GM21529 (cell line): ENCODE data around the gene IRGQ.
A peak's percentile ranks its signal among the peaks of the same experiment; 100 is the strongest.
"Not testable (repeated sequence)": the region's sequence is repeated elsewhere in the genome, so short reads cannot be mapped to it uniquely, and the experiment has no call there.

Experiments
- ATAC-seq: cut with Tn5 transposase; IDR thresholded peaks from one replicate; pipeline ENCODE4 v1.9.1; 2021; ENCODE audit not compliant: unreplicated experiment

IRGQ gene, protein sequence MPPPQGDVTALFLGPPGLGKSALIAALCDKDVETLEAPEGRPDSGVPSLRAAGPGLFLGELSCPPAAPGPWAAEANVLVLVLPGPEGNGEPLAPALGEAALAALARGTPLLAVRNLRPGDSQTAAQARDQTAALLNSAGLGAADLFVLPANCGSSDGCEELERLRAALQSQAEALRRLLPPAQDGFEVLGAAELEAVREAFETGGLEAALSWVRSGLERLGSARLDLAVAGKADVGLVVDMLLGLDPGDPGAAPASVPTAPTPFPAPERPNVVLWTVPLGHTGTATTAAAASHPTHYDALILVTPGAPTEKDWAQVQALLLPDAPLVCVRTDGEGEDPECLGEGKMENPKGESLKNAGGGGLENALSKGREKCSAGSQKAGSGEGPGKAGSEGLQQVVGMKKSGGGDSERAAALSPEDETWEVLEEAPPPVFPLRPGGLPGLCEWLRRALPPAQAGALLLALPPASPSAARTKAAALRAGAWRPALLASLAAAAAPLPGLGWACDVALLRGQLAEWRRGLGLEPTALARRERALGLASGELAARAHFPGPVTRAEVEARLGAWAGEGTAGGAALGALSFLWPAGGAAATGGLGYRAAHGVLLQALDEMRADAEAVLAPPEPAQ

DNA sequence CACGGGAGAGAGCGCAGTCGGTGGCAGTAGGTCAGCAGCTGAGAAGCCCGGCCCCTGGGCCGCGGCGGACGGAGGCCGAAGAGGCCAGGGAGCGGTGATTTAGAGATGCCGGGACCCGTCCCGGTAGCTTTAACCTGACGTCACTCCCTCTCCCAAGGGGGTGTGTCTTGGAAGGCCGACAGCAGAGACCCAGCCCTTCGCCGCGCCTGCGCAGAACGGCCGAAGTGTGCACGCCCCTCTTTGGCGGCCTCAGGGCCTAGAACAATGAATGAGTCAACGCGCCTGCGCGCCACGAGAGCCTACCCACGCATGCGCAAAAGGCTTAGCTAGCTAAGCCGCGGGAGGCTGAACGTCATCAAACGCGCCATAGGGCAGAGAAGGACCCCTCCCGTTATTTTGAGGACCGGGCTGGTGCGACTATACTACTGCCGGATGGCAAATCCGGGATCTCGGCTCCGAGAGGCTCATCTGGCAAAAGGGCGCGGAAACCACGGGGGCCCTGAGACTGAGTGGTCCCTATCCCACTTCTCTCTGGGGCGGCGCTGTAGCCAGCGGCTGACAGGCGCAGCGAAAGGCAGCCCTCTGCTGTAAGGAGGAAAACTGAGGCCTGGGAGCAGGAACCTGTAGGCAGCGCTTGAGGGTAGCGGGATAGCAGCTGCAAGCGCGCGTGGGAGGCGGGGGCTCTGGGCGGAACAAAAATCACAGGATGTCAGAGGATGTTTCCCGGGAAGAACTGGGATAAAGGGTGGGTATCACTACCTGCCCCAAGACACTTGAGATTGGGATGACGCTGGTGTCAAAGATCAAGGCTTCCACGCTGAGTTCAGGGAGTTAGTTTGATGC is at the start of gene IRGQ, which contains the start of gene ZNF576:
Gene IRGQ, minus strand, starts transcription at position 136 of the 843 bp plus-strand sequence. CDS start 796 bp downstream, outside the sequence.
Gene ZNF576, plus strand, starts transcription at position 597 of the 843 bp plus-strand sequence. CDS start 514 bp downstream, outside the sequence.
- peak; percentile 73 for ATAC-seq

DNA sequence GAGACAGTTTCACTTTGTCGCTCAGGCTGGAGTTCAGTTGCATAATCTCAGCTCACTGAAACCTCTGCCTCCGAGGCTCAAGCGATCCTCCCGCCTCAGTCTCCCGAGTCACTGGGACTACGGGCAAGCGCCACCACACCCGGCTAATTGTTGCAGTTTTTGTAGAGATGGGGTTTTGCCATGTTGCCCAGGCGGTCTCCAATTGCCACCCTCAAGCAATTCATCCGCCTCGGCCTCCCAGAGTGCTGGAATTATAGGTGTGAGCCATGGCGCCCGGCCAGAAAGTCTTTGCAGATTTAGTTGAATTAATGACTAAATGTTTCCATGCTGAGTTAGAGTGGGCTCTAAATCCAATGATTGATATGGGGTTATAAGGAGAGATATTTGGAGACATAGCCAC is 48.2 kb upstream of the IRGQ start:
- no peak for ATAC-seq

DNA sequence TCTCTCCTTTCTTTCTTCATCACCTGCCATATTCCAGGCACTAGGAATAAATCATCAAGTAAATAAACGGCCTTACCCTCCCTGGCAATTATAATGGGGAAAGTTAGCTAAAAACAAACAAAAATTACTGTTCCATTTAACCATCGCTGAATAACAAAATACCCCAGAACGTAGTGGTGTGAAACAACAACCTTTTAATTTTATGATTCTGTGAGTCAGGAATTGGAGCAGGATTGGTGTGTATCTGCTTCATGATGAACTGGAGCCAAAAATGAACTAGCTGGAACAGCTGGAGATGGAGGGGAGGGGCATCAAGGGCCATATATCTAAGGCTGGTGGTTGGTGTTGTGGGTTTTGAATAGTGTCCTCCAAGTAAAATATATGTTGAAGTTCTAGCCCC is 47.4 kb upstream of the IRGQ start:
- ATAC-seq = no peak

DNA sequence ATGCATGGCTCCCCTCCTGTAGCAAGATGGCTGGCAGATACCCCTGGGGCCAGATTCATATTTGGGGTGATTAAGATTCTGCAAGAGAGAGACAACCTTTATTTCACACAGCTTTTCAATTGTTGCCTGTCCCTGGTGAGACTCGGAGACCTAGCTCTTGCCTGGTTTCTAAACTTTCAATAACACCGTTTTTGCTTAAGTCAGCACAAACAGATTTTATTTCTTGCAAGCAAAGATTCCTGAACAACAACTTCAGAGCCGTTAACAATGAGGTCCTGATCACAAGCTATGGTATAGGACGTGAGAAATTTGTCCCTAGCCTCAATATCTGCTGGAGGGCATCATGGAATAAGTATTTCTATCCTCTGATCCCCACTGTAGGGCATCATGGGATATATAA is 46.6 kb upstream of the IRGQ start:
- no peak for ATAC-seq

DNA sequence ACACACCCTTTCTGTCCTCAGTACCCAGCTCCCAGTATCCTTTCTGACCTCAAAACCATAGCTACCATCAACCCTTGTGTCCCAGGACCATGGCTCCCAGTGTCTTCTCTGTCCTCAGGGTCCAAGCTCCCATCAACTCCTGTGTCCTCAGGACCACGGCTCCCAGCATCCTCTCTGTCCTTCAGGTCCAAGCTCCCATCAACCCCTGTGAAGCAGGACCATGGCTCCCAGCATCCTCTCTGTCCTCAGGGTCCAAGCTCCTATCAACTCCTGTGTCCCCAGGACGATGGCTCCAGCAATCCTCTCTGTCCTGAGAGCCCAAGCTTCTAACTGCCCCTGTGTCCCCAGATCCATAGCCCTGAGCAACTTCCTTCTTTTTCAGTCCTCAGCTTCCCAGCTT is 45.4 kb upstream of the IRGQ start:
- ATAC-seq = no peak

DNA sequence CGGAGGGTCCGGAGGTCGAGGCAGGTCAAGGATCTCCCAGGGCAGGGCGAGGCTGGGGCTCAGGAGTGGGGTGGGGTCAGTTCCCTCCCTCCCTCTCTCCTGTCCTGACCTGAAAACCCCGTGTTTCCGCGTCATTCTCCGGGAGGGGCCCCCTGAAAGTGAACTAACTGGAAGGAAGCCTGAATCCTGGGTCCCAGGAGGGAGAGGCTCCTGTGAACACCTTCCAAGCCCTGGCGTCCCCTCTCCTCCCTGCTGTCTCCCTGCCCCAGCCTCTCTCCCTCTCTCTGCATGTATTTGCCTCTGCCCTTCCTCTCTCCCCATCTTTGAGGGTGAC is 44.5 kb upstream of the IRGQ start:
- ATAC-seq = no peak

DNA sequence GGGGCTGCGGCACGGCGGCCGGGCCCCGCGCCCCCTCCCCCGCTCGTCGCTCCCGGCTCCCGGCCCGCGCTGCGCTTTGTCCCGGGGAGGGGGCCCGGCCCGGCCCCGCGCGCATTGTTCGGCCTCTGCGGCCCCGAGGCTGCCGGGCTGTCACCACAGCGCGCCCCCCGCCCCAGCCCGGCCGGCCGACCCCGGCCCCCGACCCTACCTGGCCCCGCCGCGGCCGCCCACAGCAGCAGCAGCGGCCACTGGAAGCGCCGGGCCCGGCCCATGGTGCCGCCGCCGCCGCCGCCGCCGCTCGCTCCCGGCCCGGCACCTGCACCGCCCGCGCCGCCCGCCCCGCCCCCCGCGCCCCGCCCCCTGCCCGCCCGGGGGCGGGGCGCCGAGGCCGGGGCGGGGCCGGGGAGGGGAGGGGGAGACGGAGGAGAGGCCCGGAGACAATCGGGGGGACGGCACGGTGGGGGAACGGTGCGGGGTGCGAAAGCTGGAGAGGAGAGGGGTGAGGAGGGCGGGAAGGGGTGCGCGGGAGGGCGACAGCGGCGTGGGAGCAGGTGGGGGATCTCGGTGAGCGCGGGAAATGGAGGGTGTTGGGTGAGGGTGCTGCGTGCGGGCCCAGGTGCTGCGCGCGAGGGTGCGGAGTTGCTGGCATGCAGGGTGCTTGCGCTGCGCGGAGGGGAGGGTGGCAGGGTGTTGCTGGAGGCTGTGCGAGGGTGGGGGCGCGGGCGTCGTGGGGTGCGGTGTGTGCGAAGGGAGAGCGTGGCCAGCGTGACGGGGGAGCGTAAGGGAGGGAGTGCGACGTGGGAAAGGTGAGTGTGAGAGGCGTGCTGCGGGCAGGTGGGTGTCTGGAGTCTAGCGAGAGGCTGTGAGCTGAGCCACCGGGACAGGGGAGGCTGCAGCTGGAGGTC is 43.8 kb upstream of the IRGQ start, which contains the start of gene CADM4:
Gene CADM4, minus strand, starts transcription at position 332 of the 905 bp plus-strand sequence. Its CDS starts 60 bp downstream, at position 272.
- no peak for ATAC-seq

DNA sequence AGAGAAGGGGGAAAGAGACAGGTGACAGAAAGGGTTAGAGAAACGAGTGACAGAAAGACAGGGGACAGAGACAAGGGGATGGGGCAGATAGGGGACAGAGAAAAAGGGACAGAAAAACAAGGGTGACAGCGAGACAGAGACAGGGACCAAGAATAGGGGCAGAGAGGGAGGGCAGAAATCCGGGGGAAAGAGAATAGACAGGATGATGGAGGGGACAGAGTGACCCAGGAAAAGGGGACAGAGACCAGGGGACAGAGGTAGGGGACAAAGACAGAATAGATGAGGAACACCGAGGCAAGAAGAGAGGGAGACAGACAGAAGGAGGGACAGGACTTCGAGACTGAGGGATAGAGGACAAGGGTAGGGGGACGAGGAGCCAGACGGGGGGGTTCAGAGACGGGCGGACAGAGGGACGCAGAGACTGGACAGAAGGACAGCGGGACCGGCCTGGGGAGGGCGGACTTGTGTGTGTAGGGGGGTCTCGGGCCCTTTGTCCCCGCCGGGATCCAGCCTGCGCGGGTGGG is 43.1 kb upstream of the IRGQ start:
- no peak for ATAC-seq

DNA sequence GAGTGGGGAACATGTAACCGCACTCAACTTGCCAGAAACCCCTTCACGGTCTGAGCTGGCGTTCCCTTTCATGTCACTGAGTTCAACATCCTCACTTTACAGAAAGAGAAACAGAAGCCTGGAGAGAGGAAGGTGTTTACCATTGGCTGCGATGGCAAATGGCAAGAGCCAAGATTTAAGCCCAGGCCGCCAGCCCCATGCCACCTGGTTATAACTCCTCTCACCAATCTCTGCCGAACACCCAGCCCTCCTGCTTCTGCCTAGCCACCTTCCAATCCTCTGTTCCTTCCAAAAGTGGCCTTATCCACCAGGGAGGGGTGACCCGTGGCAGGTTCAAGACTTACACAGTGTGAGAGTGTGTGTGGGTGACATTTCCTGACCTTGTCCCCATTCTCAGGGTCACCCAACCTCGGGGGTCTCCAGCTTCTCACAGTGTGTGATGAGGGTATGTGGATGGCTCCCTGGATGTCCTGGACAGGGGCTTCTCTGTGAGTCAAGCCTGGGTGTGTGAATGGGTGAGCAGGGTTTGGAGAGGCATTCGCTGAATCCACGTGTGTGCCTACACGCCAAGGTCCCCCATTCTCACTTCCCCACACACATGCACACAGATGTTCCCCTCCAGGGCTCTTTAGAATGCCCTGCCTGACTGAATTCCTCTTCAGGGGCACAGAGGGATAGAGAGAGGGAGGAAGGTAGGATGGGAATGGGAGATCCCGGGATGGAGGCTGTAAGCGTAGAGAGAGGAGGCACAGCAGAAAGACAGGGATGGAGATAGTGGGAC is 42.5 kb upstream of the IRGQ start:
- ATAC-seq = no peak

DNA sequence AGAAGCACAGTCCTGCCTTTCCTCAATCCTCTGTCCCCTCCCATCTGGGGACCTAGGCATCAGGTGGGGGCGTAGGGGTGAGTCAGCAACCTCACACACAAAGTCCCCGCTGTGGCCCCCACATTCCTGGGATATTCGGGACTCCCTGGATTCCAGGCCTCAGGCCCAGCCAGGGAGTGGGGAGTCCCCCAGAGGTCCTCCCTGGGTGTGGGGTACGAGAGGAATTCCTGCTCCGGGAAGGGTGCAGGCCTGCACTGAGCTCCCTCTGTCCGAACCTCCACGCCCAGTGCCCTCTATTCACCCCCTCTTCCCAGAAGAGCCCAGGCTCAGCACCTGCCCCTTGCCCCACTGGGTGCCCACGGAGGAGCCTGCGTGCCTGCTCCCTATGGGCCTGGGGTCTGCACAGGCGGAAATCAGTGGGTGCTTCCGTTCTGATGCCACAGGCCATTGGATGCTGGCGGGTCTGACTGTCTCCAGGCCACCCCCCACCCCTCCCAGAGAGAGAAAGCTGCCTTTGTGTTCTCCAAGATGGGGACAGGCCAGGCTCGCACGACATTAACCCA is 40.3 kb upstream of the IRGQ start:
- ATAC-seq = no peak

DNA sequence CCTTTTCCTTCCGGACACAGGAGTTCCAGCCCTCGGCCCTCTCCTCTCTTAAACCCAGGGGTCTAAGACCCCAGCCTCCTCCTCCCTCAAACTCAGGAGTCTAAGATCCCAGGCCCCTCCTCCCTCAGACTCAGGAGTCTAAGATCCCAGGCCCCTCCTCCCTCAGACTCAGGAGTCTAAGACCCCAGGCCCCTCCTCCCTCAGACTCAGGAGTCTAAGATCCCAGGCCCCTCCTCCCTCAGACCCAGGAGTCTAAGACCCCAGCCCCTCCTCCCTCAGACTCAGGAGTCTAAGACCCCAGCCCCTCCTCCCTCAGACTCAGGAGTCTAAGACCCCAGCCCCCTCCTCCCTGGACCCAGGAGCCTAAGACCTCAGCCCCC is 39.6 kb upstream of the IRGQ start:
- ATAC-seq = not testable (repeated sequence)

DNA sequence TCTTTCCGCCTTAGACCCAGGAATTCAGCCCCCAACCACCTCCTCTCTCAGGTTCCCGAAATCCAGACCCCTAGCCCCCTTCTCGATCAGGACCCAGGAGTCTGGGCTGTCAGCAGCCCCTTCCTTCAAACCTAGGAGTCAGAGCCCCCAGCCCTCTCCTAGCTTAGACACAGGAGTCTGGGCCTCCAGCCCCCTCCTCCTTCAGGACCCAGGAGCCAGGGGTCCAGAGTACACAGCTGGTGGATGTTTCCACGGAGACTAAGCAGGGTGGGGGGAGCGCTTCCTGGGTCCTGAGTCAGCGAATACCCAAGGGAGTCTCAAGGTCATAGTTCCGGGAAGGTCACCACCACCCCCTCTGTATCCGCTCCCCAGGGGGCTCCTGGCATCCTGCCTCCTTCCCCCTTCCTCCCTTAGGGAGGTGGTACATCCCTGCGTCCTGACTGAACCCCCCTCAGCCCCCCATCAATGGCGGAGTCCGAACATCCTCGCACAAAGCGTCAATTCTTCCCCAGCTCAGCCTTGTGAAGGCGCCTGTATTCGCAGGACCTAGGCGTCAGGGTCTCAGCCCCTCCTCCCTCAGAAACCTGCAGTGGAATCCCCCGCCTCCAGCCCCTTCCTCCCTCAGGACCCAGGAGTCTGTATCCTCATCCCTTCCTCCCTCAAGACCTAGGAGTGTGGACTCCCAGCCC is 39.1 kb upstream of the IRGQ start:
- ATAC-seq = no peak

DNA sequence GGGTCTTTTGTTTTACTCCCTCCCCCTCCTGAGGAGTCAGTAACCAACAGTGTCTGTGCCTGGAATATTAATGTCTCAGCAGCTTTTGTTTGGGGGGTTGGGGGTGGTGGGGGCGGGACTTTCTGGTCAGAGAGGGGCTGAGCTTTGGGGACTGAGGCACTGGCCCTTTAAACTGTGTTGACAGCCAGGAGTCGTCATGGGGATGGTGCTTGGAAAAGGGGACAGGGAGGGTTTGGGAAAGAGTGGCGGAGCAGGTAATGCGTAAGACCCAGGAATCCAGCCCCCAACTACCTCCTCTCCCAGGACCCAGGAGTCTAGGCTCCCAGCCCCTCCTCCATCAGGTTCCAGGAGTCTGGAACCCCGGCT is 38.6 kb upstream of the IRGQ start:
- ATAC-seq = no peak

DNA sequence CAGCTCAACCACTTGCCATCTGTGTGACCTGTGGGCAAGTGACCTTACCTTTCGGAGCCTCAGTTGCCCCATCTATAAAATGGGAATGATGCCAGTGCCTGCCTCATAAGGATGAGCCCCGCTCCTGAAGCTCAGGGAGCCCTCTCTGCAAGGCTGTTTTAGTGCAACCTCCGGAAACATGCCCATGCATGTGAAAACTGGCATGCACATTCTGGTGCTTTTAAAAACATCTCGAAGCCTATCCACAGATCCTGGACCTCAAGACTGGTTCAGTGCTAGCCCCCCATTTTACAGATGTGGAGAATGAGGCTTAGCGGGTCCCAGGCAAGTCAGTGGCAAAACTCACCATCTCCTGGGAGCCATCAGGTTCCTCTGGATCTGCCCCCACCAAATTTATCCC is 38.1 kb upstream of the IRGQ start:
- ATAC-seq = no peak

DNA sequence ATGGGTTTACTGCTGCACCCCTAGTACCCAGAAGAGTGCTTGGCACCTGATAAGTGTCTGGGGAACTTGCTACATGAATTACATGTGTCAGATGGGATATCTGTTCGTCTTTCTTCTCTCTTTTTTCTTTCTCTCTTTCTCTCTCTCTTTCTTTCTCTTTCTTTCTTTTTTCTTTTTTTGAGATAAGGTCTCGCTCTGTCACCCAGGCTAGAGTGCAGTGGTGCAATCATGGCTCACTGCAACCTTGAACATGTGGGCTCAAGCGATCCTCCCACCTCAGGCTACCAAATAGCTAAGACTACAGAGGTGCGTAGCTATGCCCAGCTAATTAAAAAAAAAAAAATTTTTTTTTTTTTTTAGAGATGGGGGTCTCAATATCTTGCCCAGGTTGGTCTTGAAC is 37.6 kb upstream of the IRGQ start:
- ATAC-seq = no peak

DNA sequence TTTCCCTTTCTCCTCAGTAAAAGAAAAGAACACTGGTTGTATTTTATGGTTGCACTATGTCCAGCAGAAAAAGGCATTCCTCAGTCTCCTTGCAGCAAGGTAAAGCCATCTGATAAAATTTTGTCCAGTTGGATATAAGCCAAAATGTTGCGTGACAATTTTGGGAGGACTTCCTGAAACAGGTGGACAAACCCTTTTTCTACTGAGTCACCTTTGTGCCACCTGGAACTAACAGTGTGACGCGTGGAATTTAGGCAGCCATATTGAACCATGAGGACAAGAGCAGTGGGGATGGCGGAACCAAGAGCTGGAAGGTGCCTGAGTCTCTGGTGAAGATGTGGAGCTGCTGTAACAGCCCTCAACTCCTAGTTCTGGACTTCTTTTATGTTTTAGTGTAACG is 35.6 kb upstream of the IRGQ start:
- no peak for ATAC-seq

DNA sequence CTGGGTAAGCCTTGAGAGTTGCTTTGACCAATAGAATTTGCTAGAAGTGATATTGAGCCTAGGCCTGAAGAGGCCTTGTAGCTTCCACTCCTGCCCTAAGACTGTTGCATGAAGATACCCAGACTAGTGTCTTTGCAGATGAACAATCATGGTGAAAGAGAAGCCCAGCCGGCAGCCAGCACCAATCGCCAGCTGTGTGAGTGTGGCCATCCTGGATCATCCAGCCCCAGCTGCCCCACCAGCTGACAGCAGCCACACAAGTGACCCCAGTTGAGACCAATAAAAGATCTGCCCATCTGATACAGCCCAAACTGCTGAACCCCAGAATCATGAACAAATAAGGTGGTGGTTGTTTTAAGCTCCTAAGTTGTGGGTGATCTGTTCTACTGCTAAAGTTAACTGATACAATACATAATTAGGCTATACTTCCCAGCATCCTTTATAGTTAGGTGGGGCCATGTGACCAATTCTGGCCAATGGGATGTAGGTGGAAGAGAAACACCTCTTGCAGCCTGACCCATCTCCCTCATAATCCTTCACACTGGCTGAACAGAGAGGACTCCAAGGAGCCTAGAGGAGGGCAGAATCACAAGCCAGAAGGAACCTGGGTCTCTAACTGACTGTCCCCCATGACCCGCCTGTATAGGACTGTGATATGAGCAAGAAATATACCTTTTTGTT is 32.9 kb upstream of the IRGQ start:
- no peak for ATAC-seq

DNA sequence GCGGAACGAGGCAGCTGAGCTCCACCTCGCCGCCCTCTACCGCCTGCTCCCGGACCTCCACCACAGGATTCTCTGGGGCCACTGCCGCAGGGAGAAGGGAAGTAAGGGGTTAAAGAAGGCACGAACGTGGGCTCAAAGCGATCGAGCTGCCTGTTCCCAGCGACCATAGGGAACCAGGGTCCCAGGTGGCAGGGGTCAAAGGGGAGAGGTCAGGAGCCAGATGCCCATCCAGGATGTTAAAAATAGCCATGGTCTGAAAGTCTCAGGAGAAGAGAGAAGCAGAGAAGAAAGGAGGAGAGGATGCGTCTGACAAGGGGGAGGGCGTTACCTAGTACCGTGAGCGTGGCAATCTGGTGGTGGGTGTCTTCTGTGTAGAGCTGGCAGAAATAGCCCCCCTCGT is 30.9 kb upstream of the IRGQ start:
- no peak for ATAC-seq
